Measurements from ENCODE around the gene SNAP23.

SNAP23 gene

GRCh38 chr15:42533246-42533645 lies 37.8 kb downstream of the SNAP23 start:
- no peak for TF ChIP-seq CTCF (conservative IDR thresholded peaks at IDR 0.05; ENCODE audit: low read depth, low read length)
- no peak overlapping the region for H3K4me3 ChIP-seq (ENCODE audit: low read length)
- no peak for DNase-seq (ENCODE audit: low read depth)

GRCh38 chr15:42544853-42545629 lies 49.6 kb downstream of the SNAP23 start:
- no peak overlapping the region for H3K4me3 ChIP-seq (ENCODE audit: low read length)

GRCh38 chr15:42547918-42548248 lies 52.4 kb downstream of the SNAP23 start:
- peak; percentile 8 for DNase-seq (ENCODE audit: low read depth)
- H3K4me3 ChIP-seq (ENCODE audit: low read length), result peak overlapping the region; percentile 100
- no peak for TF ChIP-seq CTCF (conservative IDR thresholded peaks at IDR 0.05; ENCODE audit: low read depth, low read length)

More at GRCh38 chr15:42544853-42545629, 49.6 kb downstream of the SNAP23 start:
- DNase-seq (ENCODE audit: low read depth), result no peak
- no peak for TF ChIP-seq CTCF (conservative IDR thresholded peaks at IDR 0.05; ENCODE audit: low read depth, low read length)

GRCh38 chr15:42548249-42549031 lies 53.0 kb downstream of the SNAP23 start, which contains the start of the genes HAUS2 and LRRC57:
Gene HAUS2, plus strand, starts transcription at chr15:42548838. Its CDS starts 35 bp downstream, at chr15:42548873.
Gene LRRC57, minus strand, starts transcription at chr15:42548793. Its CDS starts 359 bp downstream, at chr15:42548434.
- peak within 1 kb of the TSS; percentile 100 for H3K4me3 ChIP-seq (ENCODE audit: low read length)
- peak; percentile 46 for DNase-seq (ENCODE audit: low read depth)
- TF ChIP-seq CTCF (conservative IDR thresholded peaks at IDR 0.05; ENCODE audit: low read depth, low read length), result no peak

GRCh38 chr15:42549032-42549491 lies 53.6 kb downstream of the SNAP23 start:
- H3K4me3 ChIP-seq (ENCODE audit: low read length), result peak overlapping the region; percentile 100
- TF ChIP-seq CTCF (conservative IDR thresholded peaks at IDR 0.05; ENCODE audit: low read depth, low read length), result no peak
- DNase-seq (ENCODE audit: low read depth), result no peak

GRCh38 chr15:42549741-42550392 lies 54.4 kb downstream of the SNAP23 start:
- TF ChIP-seq CTCF (conservative IDR thresholded peaks at IDR 0.05; ENCODE audit: low read depth, low read length), result no peak
- peak overlapping the region; percentile 100 for H3K4me3 ChIP-seq (ENCODE audit: low read length)
- DNase-seq (ENCODE audit: low read depth), result no peak
